Lung (tissue), 12 donors: ENCODE measurements around the gene GPR34. TPM values are rescaled to one million over a fixed set of nuclear protein-coding genes. Genes with fewer than 3 reads are reported as not detected.

Experiments used
- ATAC-seq: fragments of 200-7000 bp; cut with Tn5 transposase; one replicate; pipeline ENCODE4 v1.9.1; 2020; ENCODE audit warnings: moderate number of reproducible peaks; ENCODE audit not compliant: insufficient read depth, low FRiP score
- DNase-seq, 3 donors: peaks; one replicate each; pipeline ENCODE4 v3.0.0-alpha.2; 2013 to 2017
- H3K27ac ChIP-seq, 2 donors: one replicate each; pipeline ENCODE4 v1.5.1; 2013; ENCODE audit warnings: mild to moderate bottlenecking in 2 of 2, moderate library complexity in 2 of 2, control low read depth in 1 of 2, inconsistent platforms in 1 of 2, low read depth in 1 of 2, low read length in 1 of 2
- H3K27me3 ChIP-seq, 3 donors: one replicate each; pipeline ENCODE4 v1.5.1; 2013; ENCODE audit warnings: low read length in 2 of 3; ENCODE audit not compliant: control insufficient read depth in 3 of 3, insufficient read depth in 3 of 3
- H3K36me3 ChIP-seq, 4 donors: one replicate each; pipeline ENCODE4 v1.5.1; 2013; ENCODE audit warnings: low read length in 4 of 4, mild to moderate bottlenecking in 1 of 4, moderate library complexity in 1 of 4; ENCODE audit not compliant: control insufficient read depth in 4 of 4, insufficient read depth in 4 of 4
- H3K4me1 ChIP-seq, 5 donors: one replicate each; pipeline ENCODE4 v1.5.1; 2013; ENCODE audit warnings: low read length in 5 of 5, mild to moderate bottlenecking in 2 of 5, moderate library complexity in 1 of 5; ENCODE audit not compliant: control insufficient read depth in 5 of 5, insufficient read depth in 5 of 5
- H3K4me3 ChIP-seq: one replicate; pipeline ENCODE4 v1.5.1; 2013; ENCODE audit warnings: mild to moderate bottlenecking, control low read depth, moderate library complexity
- H3K9ac ChIP-seq, 2 donors: one replicate each; pipeline ENCODE4 v1.5.1; 2013; ENCODE audit warnings: low read length in 2 of 2, control low read depth in 1 of 2; ENCODE audit not compliant: insufficient read depth in 1 of 2
- H3K9me3 ChIP-seq, 4 donors: one replicate each; pipeline ENCODE4 v1.5.1; 2013; ENCODE audit warnings: low read length in 3 of 4, mild to moderate bottlenecking in 1 of 4, moderate library complexity in 1 of 4; ENCODE audit not compliant: control insufficient read depth in 4 of 4, insufficient read depth in 3 of 4
- CTCF ChIP-seq: IDR thresholded peaks from 2 replicates; pipeline ENCODE4 v1.5.1; 2012; ENCODE audit warnings: mild to moderate bottlenecking; ENCODE audit errors: control extremely low read depth, extremely low read depth
- WGBS, 2 donors: extraction: QIAGEN DNeasy Blood & Tissue Kit; methylation state at CpG; one replicate each; pipeline ENCODE4 v1.1.7; 2013; 5-methylcytosine and 5-hydroxymethylcytosine counted together
- polyA plus RNA-seq, 2 donors: library from polyadenylated mRNA; stranded (reverse); fragments of 200-250 nt; gene quantifications; one replicate each; pipeline ENCODE4 v1.2.1, GENCODE V29; 2013
- total RNA-seq, 2 donors: library from RNA; depleted of rRNA in 1 of 2; stranded (reverse); fragments of >200 nt in 1 of 2; gene quantifications; one replicate each; pipeline ENCODE4 v1.2.1, GENCODE V29; 2014 to 2021
- donor health status: control.
- donor health status: control.
- donor health status: Bipolar disorder and iron deficiency.
- donor health status: healthy.
- donor health status: DM: yes; HTN: yes; CAD: no.

Gene GPR34
- total and polyA plus RNA-seq, 4 donors: 4.3 to 9.8 (median 5.3) TPM

DNA sequence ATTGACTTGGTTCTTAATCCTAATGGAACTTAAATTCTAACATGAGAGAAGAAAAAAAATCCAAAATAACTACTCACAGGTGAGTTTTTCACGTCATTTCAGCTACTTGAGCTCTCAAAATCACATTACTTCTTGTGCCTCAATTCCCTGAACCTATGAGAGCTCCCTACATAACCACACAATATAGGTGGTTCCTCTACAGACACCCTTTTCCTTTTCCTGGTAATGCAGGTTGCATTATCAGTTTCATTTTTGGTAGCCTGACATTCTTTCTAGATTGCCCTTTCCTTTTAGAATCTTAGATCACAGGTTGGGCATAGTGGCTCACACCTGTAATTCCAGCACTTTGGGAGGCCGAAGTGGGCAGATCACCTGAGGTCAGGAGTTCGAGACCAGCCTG is 4.3 kb downstream of the GPR34 start:
- Histone ChIP-seq H3K4me3 (no peak overlapping the region), H3K27ac (no peak overlapping the region), H3K27me3 (peaks cover 0 to 37% (median 0%) of the 10 kb centered on the region in 3 donors), H3K9ac (no peak overlapping the region), H3K36me3 (peaks cover 0 to 2% (median 0%) of the 10 kb centered on the region in 4 donors), H3K4me1 (no peaks in the 10 kb centered on the region), H3K9me3 (no peaks in the 10 kb centered on the region)
- no peak for TF ChIP-seq CTCF
- no peak for DNase-seq
- WGBS, 2 donors: 76 to 92% methylated on average over 2 to 3 of the region's 3 CpGs
- ATAC-seq: no peak

DNA sequence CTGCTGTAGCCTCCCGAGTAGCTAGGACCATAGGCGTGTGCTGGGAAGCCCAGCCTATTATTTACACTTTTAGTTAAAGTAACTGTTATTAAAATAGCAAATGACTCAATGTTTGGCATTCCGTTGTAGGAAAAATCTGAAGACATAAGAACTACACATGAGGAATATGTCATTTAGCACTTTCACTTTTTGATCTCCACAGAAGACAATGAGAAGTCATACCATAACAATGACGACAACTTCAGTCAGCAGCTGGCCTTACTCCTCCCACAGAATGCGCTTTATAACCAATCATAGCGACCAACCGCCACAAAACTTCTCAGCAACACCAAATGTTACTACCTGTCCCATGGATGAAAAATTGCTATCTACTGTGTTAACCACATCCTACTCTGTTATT is 6.7 kb downstream of the GPR34 start:
- peak in 2 of 3 donors; percentile 6 to 24 for DNase-seq

DNA sequence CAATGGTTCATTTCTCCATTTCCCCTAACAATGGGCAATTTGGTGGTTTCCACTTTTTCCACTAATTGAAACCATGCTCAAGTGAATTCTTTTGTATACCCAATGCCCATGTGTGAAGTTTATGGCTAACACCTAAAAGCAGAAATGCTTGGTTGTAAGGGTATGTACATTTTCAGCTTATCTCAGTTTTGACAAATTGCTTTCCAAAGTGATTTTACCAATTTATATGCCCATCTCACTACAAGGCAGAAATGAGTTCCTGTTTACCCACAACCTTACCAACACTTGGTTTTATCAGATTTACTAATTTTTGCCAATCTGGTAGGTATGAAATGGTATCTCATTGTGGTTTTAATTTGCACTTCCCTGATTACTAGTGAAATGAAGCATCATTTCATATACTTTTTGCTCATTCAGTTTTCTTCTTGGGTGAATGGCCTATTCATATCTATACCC is 14.8 kb downstream of the GPR34 start:
- no peaks in the 10 kb centered on the region for H3K36me3 ChIP-seq
- H3K4me3 ChIP-seq: no peak overlapping the region
- DNase-seq: no peak
- H3K27me3 ChIP-seq: peaks cover 0 to 15% (median 2%) of the 10 kb centered on the region in 3 donors
- no peaks in the 10 kb centered on the region for H3K4me1 ChIP-seq
- ATAC-seq: no peak
- no peak for TF ChIP-seq CTCF
- H3K9ac ChIP-seq: no peak overlapping the region
- no peak overlapping the region for H3K27ac ChIP-seq
- no peaks in the 10 kb centered on the region for H3K9me3 ChIP-seq

More for the DNA sequence above, 6.7 kb downstream of the GPR34 start:
- no peaks in the 10 kb centered on the region for H3K9me3 ChIP-seq
- no peaks in the 10 kb centered on the region for H3K4me1 ChIP-seq
- WGBS, 2 donors: 74 to 88% methylated on average over 7 of the region's 7 CpGs
- peaks cover 0 to 39% (median 0%) of the 10 kb centered on the region in 3 donors for H3K27me3 ChIP-seq
- no peak overlapping the region for H3K4me3 ChIP-seq
- TF ChIP-seq CTCF: no peak
- ATAC-seq: no peak
- H3K9ac ChIP-seq: no peak overlapping the region
- peaks cover 0 to 2% (median 0%) of the 10 kb centered on the region in 4 donors for H3K36me3 ChIP-seq
- H3K27ac ChIP-seq: no peak overlapping the region

GRCh38 chrX:41705042-41705441 is 16.3 kb downstream of the GPR34 start:
- Histone ChIP-seq H3K4me3 (no peak overlapping the region), H3K27me3 (peaks cover 0 to 19% (median 2%) of the 10 kb centered on the region in 3 donors), H3K9me3 (no peaks in the 10 kb centered on the region), H3K4me1 (no peaks in the 10 kb centered on the region), H3K36me3 (no peaks in the 10 kb centered on the region), H3K9ac (no peak overlapping the region), H3K27ac (no peak overlapping the region)
- DNase-seq: no peak
- no peak for TF ChIP-seq CTCF
- 85 to 100% methylated on average over 1 of the region's 1 CpG for WGBS, 2 donors
- no peak for ATAC-seq
